Ishikawa (cell line): ENCODE measurements around the gene KRI1.

Experiments used
- CEBPB ChIP-seq: IDR thresholded peaks from 2 replicates; pipeline ENCODE4 v1.6.1; 2012
- CREB1 ChIP-seq: IDR thresholded peaks from 2 replicates; pipeline ENCODE4 v1.6.1; 2012; ENCODE audit warnings: low read depth
- EGR1 ChIP-seq: IDR thresholded peaks from 2 replicates; pipeline ENCODE4 v1.6.1; 2012
- EP300 ChIP-seq: IDR thresholded peaks from 2 replicates; pipeline ENCODE4 v1.6.1; 2012; ENCODE audit warnings: borderline replicate concordance
- FOXM1 ChIP-seq: IDR thresholded peaks from 2 replicates; pipeline ENCODE4 v1.6.1; 2012; ENCODE audit warnings: low read depth, borderline replicate concordance
- NFIC ChIP-seq: IDR thresholded peaks from 2 replicates; pipeline ENCODE4 v1.6.1; 2012
- RAD21 ChIP-seq: IDR thresholded peaks from 2 replicates; pipeline ENCODE4 v1.6.1; 2012; ENCODE audit warnings: low read depth
- TAF1 ChIP-seq: IDR thresholded peaks from 2 replicates; pipeline ENCODE4 v1.6.1; 2012; ENCODE audit warnings: low read depth, mild to moderate bottlenecking
- TCF12 ChIP-seq: IDR thresholded peaks from 2 replicates; pipeline ENCODE4 v1.6.1; 2012; ENCODE audit warnings: low read depth
- TEAD4 ChIP-seq: IDR thresholded peaks from 2 replicates; pipeline ENCODE4 v1.6.1; 2012
- YY1 ChIP-seq: IDR thresholded peaks from 2 replicates; pipeline ENCODE4 v1.6.1; 2012; ENCODE audit warnings: low read depth
- ZBTB7A ChIP-seq: IDR thresholded peaks from 2 replicates; pipeline ENCODE4 v1.6.1; 2012; ENCODE audit warnings: low read depth
- TF ChIP-seq, protein P1 (sequence below): IDR thresholded peaks from 2 replicates; pipeline ENCODE4 v1.6.1; 2012
- TF ChIP-seq, protein P2 (sequence below): IDR thresholded peaks from 2 replicates; pipeline ENCODE4 v1.6.1; 2012; ENCODE audit warnings: low read depth, mild to moderate bottlenecking
- TF ChIP-seq, protein P3 (sequence below): IDR thresholded peaks from 2 replicates; pipeline ENCODE4 v1.6.1; 2012

The KRI1 gene

DNA sequence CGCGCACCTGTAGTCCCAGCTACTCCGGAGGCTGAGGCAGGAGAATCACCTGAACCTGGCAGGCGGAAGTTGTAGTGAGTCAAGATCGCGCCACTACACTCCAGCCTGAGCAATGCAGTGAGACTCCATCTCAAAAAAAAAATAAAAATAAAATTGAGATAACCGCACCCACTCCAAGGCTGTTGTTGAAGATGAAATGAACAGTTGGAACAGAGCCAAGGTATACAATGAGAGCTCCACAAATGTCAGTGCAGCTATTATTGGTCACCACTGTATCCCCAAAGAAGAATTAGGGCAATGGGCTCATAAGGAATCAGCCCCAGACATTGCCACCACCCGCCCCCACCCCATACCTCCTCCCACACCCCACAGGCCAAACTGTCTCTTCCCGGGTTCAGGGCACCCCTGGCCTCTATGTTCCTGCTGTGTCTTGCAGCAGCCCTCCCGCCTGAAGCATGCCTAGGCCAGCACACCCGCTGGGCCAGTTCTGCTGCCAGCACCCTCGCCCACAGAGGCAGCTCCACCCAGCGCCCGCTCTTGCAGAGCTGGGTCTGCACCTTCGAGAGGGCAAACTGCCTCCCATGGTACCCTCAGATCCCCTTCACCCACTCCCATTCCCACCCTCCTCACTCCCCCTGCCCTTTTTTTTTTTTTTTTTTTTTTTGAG, 45.0 kb downstream of the KRI1 start:
- TF ChIP-seq TEAD4 (0 out of 2 replicates have a peak, but pooled peaks have one; percentile 23), TAF1 (no peak), NFIC (peak; percentile 56)
- TF ChIP-seq, protein P1, sequence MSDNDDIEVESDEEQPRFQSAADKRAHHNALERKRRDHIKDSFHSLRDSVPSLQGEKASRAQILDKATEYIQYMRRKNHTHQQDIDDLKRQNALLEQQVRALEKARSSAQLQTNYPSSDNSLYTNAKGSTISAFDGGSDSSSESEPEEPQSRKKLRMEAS, result 0 out of 2 replicates have a peak, but pooled peaks have one; percentile 33
- TF ChIP-seq, protein P2, sequence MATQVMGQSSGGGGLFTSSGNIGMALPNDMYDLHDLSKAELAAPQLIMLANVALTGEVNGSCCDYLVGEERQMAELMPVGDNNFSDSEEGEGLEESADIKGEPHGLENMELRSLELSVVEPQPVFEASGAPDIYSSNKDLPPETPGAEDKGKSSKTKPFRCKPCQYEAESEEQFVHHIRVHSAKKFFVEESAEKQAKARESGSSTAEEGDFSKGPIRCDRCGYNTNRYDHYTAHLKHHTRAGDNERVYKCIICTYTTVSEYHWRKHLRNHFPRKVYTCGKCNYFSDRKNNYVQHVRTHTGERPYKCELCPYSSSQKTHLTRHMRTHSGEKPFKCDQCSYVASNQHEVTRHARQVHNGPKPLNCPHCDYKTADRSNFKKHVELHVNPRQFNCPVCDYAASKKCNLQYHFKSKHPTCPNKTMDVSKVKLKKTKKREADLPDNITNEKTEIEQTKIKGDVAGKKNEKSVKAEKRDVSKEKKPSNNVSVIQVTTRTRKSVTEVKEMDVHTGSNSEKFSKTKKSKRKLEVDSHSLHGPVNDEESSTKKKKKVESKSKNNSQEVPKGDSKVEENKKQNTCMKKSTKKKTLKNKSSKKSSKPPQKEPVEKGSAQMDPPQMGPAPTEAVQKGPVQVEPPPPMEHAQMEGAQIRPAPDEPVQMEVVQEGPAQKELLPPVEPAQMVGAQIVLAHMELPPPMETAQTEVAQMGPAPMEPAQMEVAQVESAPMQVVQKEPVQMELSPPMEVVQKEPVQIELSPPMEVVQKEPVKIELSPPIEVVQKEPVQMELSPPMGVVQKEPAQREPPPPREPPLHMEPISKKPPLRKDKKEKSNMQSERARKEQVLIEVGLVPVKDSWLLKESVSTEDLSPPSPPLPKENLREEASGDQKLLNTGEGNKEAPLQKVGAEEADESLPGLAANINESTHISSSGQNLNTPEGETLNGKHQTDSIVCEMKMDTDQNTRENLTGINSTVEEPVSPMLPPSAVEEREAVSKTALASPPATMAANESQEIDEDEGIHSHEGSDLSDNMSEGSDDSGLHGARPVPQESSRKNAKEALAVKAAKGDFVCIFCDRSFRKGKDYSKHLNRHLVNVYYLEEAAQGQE, result no peak

DNA sequence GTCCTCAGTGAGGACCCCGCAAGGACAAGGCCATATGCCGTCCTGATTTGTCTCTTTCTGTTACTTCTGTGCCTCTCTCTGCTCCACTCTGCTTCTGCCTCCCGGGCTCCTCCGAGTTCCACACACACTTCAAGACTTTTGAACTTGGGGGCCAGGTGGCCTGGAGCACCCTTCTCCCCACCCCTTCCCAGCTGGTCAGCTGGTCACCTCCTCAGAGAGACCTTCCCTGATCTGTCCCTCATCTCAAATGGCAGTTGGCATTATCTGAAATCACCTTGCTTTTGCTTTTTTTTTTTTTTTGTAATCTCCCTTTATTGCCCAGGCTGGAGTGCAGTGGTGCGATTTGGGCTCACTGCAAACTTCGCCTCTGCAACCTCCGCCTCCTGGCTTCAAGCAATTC, 46.4 kb downstream of the KRI1 start:
- TF ChIP-seq TEAD4, result no peak

DNA sequence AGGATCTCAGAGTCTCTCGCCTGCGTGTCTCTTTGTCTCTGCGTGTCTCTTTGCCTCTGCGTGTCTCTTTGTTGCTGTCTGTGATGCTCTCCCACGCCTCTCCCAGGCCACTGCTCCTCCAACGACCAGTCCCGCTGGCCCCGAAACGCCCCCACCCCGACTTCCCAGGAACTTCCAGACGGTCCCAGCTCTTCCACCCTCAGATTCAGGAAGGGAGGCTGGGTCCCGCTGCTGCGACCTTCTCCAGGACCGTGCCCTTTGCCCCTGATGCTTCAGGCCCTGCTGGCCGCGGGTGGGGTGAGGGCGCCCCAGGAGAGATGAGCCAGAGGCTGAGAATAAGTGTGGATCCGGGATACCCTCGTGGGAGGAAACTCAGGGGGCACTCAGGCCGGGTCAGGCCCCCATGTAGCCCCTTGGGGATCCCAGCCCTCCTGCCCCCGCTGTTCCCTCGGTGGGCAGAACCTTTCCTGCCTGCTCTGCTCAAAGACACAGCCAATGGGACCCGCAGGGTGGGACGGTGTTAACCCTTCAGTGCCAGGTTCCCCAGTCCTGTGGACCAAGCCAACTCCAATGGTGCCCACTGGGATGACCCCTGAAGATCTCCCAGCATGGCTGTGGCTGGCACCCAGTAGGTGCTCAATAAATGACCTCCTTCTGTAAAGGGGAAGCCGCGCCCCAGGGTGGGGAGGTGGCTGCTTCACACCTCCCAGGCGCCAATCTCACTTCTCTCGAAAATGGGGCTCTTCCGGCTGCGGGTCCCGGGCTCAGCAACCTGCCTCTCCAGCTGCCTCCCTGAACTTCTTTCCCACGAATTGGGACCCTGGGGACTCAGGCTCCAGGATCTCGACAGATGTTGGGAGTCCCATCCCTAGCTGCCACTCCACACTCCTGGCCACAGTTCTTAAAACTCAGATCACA, 47.1 kb downstream of the KRI1 start:
- 0 out of 2 replicates have a peak, but pooled peaks have one; percentile 8 for TF ChIP-seq ZBTB7A
- TF ChIP-seq, protein P3, sequence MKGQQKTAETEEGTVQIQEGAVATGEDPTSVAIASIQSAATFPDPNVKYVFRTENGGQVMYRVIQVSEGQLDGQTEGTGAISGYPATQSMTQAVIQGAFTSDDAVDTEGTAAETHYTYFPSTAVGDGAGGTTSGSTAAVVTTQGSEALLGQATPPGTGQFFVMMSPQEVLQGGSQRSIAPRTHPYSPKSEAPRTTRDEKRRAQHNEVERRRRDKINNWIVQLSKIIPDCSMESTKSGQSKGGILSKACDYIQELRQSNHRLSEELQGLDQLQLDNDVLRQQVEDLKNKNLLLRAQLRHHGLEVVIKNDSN, result no peak

DNA sequence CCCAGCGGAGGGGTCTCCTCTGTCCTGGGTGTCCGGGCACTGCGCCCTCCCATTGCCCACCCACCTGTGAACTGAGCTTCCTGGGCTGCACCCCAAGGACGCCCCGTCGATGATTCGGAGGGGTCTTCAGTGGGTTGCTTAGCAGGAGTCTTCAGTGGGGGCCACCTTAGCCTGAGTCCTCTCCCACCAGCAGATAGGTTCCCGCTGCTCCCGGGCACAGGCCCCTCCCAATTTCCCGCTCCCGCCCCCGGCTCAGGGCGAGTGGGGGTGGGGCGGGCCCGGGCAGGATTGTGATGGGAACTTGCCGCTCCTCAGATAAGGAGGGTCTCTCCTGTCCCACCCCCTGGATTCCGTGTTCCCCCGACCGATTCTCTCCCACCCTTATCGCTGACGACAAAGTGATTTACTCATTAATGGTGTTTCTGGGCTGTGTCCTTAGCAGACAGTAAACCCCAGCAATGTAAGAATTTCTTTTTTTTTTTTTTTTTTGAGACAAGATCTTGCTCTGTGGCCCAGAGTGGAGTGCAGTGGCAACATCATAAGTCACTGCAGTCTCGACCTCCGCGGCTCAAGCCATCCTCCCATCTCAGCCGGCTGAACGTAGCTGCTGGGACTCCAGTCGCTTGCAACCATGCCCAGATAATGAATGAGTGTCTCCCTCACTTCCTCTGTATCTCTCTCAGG, 47.9 kb downstream of the KRI1 start:
- peak; percentile 19; the same call in 1 of the 2 replicates for TF ChIP-seq TAF1
- TF ChIP-seq EP300, result no peak
- no peak for TF ChIP-seq YY1
- TF ChIP-seq TCF12, result 0 out of 2 replicates have a peak, but pooled peaks have one; percentile 16

DNA sequence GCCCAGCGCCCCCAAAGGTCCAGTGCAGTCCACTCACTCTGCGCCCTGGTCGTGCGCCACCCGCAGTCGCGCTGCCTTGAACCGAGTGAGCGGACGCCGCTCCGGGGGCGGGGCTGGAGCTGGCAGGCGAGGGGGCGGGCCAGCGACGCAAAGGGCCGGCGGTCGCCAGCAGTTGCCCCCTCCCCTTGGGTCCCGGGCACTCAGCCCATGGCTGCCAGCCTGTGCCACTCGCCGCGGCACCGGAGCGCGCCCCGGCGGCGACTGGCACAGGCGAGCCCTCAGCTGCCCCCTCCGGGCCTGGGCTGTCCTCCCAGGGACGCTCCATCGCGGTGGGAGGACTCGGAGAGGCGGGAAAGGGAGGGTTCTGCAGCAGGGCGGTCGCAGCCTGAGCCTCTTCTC, 48.5 kb downstream of the KRI1 start, which contains the start of gene S1PR5:
Gene S1PR5 (minus strand): TSS at position 87 of the 399 bp plus-strand sequence. CDS start 2,436 bp downstream, outside the sequence.
- TF ChIP-seq CREB1 (no peak), TAF1 (no peak), NFIC (no peak), CEBPB (no peak), RAD21 (no peak; the same call in 1 of the 2 replicates), EGR1 (no peak), EP300 (no peak), ZBTB7A (no peak), YY1 (no peak), FOXM1 (no peak), TCF12 (no peak)
- TF ChIP-seq, protein P1, result no peak

DNA sequence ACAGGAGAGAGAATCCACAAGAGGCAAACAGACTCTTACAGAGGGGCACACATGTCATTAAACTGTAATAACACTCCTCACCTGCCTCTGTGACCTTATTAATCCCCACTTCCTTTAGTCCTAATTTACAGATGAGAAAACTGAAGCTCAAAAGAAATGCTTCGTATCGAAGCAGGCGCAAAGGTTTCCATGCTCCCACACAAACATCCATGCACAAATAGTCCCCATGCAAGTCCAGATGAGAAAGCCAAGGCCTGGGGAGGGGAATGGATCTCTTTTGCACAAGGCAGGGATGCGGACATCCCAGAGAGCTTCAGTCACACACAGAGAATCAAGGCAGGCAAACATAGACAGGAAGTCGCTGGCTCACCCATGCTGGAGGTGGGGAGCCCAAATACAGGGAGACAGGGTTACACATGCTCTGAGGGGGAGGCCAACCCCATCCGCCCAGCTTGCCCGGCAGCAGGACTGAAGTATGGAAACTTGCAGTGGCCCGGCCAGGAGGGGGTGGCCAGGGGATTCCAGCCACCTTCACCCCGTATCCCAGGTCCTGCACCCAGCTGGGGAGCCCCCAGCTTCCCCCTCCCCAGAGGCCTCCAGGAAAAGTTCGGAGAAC, 49.0 kb downstream of the KRI1 start:
- TF ChIP-seq NFIC (no peak), CREB1 (no peak), ZBTB7A (no peak), EP300 (no peak), TAF1 (no peak), CEBPB (no peak), TEAD4 (no peak), YY1 (no peak), FOXM1 (no peak), TCF12 (no peak), EGR1 (no peak)
- TF ChIP-seq, protein P3, result no peak
- TF ChIP-seq, protein P1, result no peak

DNA sequence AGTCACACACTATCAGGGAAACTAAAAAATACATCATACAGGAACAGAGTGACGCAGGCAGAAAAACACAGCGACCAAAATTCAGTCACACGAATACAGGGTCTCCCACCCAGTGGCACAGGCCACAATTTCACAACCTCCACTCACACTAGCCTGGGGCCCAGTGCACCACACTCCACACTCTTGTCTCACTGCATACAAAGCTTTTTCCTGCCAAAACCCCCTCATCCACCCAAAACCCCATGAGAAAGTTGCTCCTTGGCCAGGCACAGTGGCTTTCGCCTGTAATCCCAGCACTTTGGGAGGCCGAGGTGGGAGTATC, 49.8 kb downstream of the KRI1 start:
- TF ChIP-seq EGR1, result no peak
- no peak for TF ChIP-seq NFIC
- TF ChIP-seq TCF12, result no peak
- TF ChIP-seq ZBTB7A, result no peak
- TF ChIP-seq CEBPB, result no peak
- TF ChIP-seq TEAD4, result no peak
- TF ChIP-seq CREB1, result no peak
- no peak for TF ChIP-seq FOXM1
- TF ChIP-seq, protein P3, result no peak
- TF ChIP-seq RAD21, result no peak
- TF ChIP-seq, protein P2, result no peak
